ES-I3 (cell line): ENCODE results near the gene SLC6A4.
"Not testable (repeated sequence)": the region's sequence is repeated elsewhere in the genome, so short reads cannot be mapped to it uniquely, and the experiment has no call there.

Experiments used
- H3K36me3 ChIP-seq: 2 replicates; pipeline ENCODE4 v1.6.1; 2013; ENCODE audit warnings: mild to moderate bottlenecking, low read length, control low read depth, moderate library complexity; ENCODE audit not compliant: insufficient read depth
- H3K4me1 ChIP-seq: 2 replicates; pipeline ENCODE4 v1.6.1; 2013; ENCODE audit warnings: mild to moderate bottlenecking, control low read depth, low read length; ENCODE audit not compliant: insufficient read depth
- H3K9ac ChIP-seq: 2 replicates; pipeline ENCODE4 v1.6.1; 2013; ENCODE audit warnings: low read depth, mild to moderate bottlenecking, low read length, moderate library complexity
- H3K9me3 ChIP-seq: 2 replicates; pipeline ENCODE4 v1.6.1; 2013; ENCODE audit warnings: mild to moderate bottlenecking, low read length, moderate library complexity; ENCODE audit not compliant: control insufficient read depth, insufficient read depth

Gene SLC6A4

DNA sequence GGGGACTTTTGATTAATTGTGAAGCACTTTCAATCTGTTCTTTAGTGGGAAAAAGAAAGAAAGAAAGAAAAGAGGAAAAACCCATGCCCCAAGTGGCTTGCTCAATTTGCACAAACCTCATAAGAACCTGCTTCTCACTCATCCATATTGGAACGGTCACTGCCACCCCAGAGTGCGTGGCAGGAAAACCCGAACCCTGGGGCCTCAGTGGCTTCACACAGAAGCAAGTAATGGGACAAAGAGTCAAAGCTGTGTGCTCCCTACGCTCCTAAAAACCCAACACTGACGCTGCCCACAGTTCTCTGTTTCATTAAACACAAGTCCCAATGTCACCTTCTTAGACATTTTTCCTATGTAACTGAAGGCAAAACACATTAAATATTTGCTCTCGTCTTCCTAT is 1.2 kb downstream of the SLC6A4 start:
- Histone ChIP-seq H3K9ac (no peak overlapping the region), H3K9me3 (no peaks in the 10 kb centered on the region), H3K4me1 (peaks cover 5% of the 10 kb centered on the region; the same call in 1 of the 2 replicates), H3K36me3 (no peaks in the 10 kb centered on the region)

DNA sequence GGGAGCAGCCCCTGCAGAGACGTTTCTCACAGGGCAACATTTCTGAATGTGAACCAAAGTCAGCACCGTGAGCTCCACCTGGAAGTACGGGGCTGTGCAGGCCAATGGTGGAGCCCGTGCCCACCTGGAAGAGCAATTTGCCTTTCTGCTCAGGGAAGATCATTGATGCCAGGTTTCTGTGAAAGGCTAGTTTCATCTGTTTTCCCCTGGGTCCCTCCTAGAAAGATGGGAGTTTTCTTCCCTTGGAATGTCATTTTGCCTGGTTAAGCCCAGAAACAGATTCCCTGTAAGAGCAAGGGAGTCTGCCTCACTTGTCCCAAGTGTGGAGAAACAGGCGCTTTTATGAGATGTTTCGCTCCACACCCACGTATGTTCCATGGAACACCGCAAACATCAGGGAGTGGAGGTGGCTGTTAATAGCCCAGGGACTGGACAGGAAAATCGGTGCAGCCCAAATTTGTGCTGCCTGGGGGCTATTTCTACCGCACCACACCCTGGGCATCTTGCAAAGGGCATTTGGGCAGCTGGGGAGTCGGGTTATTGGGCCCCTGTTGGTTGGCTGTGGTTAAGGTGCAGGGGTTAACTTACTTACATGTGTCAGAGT is 2.6 kb downstream of the SLC6A4 start:
- no peaks in the 10 kb centered on the region for H3K4me1 ChIP-seq

DNA sequence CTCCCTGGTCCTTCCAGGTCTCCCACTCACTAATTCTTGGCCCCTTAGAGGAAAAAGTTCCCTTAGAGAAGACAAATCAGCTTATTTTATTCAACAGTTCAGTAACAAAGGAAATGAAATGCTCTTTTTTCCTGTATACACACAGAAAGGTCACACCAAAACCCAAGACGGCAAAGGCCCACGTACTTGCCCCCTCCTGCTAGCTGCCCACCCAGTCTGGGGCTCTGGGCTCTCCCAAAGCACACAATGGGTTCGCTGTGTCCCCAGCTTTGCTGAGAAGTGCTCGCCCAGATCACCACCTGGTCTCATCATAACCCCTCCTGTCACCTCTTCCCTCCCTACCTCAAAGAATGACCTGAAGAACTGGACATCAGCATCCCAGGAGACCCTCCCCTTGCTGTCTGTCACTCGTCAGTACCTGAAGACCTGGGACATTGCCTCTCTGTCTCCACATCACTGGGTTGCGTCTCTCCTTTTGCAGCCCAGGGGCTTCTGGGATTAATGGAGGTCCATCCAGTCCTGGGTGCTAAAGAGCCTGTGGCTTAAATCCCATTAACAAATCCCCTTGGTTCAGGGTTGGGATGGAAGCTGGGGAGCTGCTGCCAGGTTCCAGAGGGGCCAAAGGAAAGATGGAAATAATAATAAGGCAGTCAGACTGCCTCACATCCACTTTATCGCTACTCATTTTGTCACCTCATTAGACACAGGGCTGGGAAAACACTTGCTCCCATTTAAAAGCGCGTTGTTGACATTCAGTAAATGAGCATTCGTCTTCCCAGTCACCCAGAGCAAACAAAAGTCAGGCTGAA is 3.3 kb downstream of the SLC6A4 start:
- Histone ChIP-seq H3K4me1 (no peaks in the 10 kb centered on the region), H3K9me3 (no peaks in the 10 kb centered on the region), H3K36me3 (no peaks in the 10 kb centered on the region), H3K9ac (no peak overlapping the region)

More for the DNA sequence above, 2.6 kb downstream of the SLC6A4 start:
- Histone ChIP-seq H3K36me3 (no peaks in the 10 kb centered on the region), H3K9ac (no peak overlapping the region), H3K9me3 (no peaks in the 10 kb centered on the region)

DNA sequence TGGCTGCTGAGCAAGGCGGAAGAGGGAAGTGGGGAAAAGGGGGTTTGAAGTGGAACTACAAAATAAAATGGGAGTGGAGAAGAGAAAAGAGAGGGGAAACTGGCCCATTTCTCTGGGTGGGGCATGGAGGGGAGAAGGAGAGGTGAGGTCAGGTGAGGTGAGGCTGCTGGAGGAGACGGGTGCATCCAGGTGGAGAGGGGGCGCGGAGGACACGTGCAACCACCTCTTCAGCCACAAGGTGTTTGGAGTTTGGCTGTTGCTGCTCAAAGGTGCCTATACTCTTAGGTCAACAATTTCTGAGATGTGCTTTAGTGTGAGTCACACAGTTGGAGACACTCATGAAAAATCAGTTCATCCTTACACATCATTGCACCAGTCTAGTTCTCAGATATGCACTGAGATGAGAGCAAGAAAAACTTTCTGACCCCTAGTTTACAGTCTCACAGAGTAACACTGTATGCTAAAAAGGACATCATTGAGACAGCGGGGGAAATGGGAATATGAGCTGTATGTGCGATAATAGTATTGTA is 4.8 kb downstream of the SLC6A4 start:
- no peaks in the 10 kb centered on the region for H3K36me3 ChIP-seq
- no peak overlapping the region for H3K9ac ChIP-seq
- H3K9me3 ChIP-seq: no peaks in the 10 kb centered on the region
- no peaks in the 10 kb centered on the region for H3K4me1 ChIP-seq

DNA sequence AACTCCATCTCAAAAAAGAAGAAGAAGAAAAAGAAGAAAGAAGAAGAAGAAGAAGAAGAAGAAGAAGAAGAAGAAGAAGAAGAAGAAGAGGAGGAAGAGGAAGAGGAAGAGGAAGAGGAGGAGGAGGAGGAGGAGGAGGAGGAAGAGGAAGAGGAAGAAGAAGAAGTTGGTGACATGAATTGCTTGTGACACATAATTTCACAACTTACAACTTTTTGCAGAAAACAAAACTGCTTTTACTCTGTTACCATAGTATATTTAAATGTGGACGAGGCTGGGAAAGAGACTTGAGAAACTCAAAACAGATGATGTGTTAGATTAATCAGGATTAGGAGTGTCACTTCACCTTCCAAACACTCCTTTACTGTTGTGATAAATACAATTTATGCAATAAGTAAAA is 5.5 kb downstream of the SLC6A4 start:
- not testable (repeated sequence) for H3K36me3 ChIP-seq, H3K9ac ChIP-seq, H3K9me3 ChIP-seq, H3K4me1 ChIP-seq

DNA sequence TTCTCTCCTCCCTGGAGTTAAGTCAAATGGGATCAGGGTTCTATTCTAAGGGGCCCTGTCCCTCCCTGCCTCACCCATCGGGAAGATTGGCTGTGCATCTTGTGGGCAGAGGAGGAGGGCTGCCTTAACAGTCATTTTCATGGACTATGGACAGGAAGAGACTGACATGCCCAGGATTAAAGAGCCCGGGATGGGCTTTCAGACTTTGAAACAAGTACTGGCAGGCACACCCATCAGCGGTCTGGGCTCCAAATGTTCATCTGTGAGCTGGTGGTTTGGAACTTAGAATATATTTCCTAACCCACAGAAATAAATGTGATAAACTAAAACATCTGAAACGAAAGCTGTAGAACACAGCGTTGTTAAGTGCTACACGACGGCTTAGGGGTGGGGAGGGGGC is 6.5 kb downstream of the SLC6A4 start:
- Histone ChIP-seq H3K4me1 (0 out of 2 replicates have a peak, but pooled peaks cover 3% of the 10 kb centered on the region), H3K36me3 (no peaks in the 10 kb centered on the region), H3K9me3 (no peaks in the 10 kb centered on the region), H3K9ac (no peak overlapping the region)

DNA sequence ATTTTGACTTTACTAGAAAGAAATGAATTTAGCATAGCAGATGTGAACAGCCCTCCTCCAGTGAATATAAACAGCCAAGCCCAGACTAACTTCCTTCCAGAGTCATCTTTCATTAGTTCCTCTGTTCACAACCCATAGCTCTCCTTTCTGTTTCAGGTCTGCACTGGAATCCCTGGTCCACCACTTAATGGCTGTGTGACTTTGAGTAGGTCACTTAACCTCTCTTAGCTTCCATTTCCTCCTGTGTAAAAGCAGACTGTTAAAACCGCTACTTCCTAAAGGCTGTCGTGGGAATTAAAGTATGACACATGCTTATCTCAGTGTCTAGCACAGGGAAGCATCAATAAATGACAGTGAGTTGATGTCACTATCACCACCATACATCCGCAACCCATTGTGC is 7.5 kb downstream of the SLC6A4 start:
- Histone ChIP-seq H3K9ac (no peak overlapping the region), H3K9me3 (no peaks in the 10 kb centered on the region), H3K4me1 (0 out of 2 replicates have a peak, but pooled peaks cover 3% of the 10 kb centered on the region), H3K36me3 (no peaks in the 10 kb centered on the region)

DNA sequence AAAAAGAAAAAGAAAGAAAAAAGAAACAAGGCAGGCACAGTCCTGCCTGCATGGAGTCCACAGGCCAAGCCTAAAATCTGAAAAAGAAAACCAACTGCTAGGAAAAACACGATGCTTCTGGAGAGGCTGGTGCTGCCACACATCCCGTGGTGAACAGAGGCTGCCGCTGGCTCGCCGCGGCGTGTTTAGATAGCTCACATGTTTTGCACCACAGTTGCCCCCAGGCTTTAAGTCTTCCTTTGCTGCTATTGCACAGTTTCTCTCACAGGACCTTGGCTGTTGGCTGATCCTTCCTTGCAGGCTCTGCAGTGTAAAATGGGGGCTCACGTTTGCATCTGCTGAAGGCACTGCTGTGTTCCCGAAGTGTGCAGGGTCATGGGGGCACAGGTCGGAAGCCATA is 8.6 kb downstream of the SLC6A4 start:
- 0 out of 2 replicates have a peak, but pooled peaks cover 3% of the 10 kb centered on the region for H3K4me1 ChIP-seq
- H3K9ac ChIP-seq: no peak overlapping the region
- no peaks in the 10 kb centered on the region for H3K9me3 ChIP-seq
- no peaks in the 10 kb centered on the region for H3K36me3 ChIP-seq

DNA sequence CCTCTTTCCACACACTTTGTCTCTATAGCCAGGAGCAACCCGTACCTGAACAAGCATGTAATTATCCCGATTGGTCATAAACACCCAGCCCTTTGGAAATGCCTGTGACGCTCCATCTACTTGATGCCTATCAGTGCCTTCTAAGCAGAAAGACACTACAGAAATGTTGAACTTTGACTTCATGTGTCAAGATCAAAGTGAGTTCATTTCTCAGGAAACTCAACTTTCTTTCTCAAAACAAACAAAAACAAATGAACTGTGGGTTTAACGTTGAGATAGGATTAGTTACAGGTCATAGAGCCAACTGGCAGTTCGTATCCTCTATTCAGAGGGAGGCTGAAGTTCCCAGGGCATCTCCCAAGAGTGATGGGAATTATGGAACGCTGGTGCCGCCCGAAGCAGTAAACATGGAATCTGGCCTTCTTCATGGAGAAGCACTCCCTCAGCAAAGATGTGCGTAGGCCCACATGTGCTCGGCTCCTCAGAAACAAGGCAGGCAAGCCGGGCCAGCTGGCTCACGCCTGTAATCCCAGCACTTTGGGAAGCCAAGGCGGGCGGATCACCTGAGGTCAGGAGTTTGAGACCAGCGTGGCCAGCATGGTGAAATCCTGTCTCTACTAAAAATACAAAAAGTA is 9.5 kb downstream of the SLC6A4 start:
- Histone ChIP-seq H3K36me3 (no peaks in the 10 kb centered on the region), H3K9ac (no peak overlapping the region), H3K9me3 (no peaks in the 10 kb centered on the region), H3K4me1 (0 out of 2 replicates have a peak, but pooled peaks cover 3% of the 10 kb centered on the region)

DNA sequence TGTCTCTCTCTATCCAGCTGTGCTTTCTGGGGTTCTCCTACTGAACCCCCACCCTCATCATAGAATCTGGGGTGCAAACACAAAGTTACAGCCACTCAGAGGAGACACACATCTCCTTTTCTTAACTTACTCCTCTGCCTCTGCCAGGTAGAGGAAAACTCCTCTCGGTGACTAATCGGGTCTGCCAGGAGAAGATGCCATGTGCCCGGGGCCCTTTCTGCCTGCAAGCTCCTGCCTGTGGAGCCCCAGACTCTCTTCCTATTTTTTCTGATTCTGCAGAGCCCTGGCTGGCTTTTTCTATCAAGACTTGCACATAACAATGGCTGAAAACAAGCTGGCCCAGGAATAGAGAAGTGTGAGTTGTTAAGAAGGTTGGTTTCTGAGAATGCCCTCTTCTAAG is 10.4 kb downstream of the SLC6A4 start:
- Histone ChIP-seq H3K4me1 (0 out of 2 replicates have a peak, but pooled peaks cover 3% of the 10 kb centered on the region), H3K9ac (no peak overlapping the region), H3K36me3 (no peaks in the 10 kb centered on the region)

DNA sequence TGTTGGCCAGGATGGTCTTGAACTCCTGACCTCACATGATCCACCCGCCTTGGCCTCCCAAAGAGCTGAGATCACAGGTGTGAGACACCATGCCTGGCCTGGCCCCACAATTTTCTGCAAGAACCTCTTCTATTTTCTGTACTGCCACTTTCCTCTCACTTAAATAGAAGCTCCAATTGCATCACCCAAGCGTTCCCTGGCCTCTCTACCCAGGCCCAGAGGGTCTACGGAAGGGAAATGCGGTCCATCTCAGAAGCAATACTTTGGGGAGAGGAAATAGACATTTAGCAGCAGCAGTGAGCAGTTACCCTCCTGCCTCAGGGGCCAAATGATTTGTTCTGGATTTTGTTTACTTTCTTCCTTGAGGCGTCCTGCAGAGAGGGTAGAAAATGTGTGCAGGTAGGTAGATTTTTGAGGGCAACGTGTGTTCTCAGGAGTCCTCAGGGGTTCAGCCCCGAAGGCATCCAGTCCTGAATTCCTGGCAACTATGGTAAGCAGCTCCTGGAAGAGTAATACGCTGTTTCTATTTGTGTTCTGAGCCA is 11.0 kb downstream of the SLC6A4 start:
- H3K36me3 ChIP-seq: no peaks in the 10 kb centered on the region
- H3K4me1 ChIP-seq: 0 out of 2 replicates have a peak, but pooled peaks cover 3% of the 10 kb centered on the region
- H3K9me3 ChIP-seq: no peaks in the 10 kb centered on the region
- H3K9ac ChIP-seq: no peak overlapping the region

More for the DNA sequence above, 10.4 kb downstream of the SLC6A4 start:
- H3K9me3 ChIP-seq: no peaks in the 10 kb centered on the region

DNA sequence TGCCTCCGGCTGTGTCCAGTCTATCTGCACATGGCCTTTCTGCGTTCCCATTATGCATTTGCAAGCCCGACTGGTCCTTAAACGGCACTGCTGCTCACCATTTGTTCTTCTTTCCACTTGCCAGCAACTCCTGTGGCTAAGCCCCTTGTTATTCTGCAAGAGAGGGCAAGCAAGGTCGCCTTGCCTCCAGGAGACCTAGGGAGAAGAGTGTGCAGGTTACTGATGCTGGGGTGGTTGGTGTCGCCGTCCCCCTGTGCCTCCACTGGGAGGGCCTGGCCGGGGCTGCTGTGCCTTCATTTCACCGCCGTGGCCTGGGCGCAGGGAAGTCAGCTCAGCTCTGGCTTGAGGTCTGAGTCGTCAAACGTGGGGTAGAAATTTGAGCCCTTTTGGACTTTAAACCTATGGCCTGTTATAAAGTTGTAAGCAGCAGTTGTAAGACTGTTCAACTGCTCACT is 12.7 kb downstream of the SLC6A4 start:
- Histone ChIP-seq H3K9ac (no peak overlapping the region), H3K36me3 (no peaks in the 10 kb centered on the region), H3K4me1 (peaks cover 8% of the 10 kb centered on the region; the same call in 1 of the 2 replicates), H3K9me3 (no peaks in the 10 kb centered on the region)

DNA sequence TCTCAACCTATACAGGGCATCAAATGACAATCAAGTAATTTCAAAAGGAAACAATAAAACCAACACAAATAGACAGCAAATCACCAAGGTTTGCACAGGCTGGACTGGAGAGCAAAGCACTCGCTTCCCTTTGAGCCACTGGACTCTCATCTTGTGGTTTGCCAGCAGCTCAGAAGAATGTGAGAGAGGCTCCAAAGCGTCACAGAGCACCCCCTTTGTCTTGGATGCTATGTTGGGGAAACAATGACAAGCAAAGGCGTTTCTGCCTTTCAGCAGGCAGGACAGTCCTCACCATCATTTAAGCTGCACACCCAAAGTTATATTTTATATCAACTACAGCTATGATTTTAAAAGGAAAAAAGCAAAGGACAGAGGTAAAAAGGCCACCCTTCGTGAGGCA is 13.2 kb downstream of the SLC6A4 start:
- Histone ChIP-seq H3K9ac (no peak overlapping the region), H3K4me1 (peaks cover 8% of the 10 kb centered on the region; the same call in 1 of the 2 replicates), H3K36me3 (no peaks in the 10 kb centered on the region), H3K9me3 (no peaks in the 10 kb centered on the region)

DNA sequence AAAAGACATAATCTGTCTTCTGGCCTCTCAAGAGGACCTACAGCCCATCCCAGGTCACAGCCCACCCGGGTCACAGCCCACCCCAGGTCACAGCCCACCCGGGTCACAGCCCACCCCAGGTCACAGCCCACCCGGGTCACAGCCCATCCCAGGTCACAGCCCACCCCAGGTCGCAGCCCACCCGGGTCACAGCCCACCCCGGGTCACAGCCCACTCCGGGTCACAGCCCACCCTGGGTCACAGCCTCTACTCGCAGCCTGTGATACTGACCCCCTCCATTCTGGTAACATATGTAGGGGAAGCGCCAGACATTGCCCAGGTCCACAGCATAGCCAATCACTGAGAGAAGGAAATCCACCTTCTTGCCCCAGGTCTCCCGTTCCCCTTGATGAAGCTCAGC is 14.2 kb downstream of the SLC6A4 start:
- Histone ChIP-seq H3K4me1 (peaks cover 8% of the 10 kb centered on the region; the same call in 1 of the 2 replicates), H3K36me3 (no peaks in the 10 kb centered on the region), H3K9me3 (no peaks in the 10 kb centered on the region), H3K9ac (no peak overlapping the region)
